Measurements from ENCODE around the gene CSF2RB.
A peak's percentile ranks its signal among the peaks of the same experiment; 100 is the strongest.

CSF2RB gene

GRCh38 chr22:36898690-36899089 lies 14.7 kb upstream of the CSF2RB start:
- TF ChIP-seq CTCF (IDR thresholded peaks at IDR 0.05; ENCODE audit: low read depth, low read length), result no peak
- H3K4me3 ChIP-seq (replicated peaks in 1 of 2; ENCODE audit: low read depth in 2 of 2, low read length in 2 of 2), result no peak overlapping the region
- DNase-seq (ENCODE audit: low read depth in 2 of 2), result no peak

- no peak for DNase-seq (ENCODE audit: low read depth in 2 of 2)
- no peak for TF ChIP-seq CTCF (IDR thresholded peaks at IDR 0.05; ENCODE audit: low read depth, low read length)
- no peak overlapping the region for H3K4me3 ChIP-seq (replicated peaks in 1 of 2; ENCODE audit: low read depth in 2 of 2, low read length in 2 of 2)
These were observed 13.9 kb upstream of the CSF2RB start for GRCh38 chr22:36899498-36899897.

GRCh38 chr22:36900225-36900624 lies 13.2 kb upstream of the CSF2RB start:
- no peak for TF ChIP-seq CTCF (IDR thresholded peaks at IDR 0.05; ENCODE audit: low read depth, low read length)

GRCh38 chr22:36900880-36901279 lies 12.5 kb upstream of the CSF2RB start:
- no peak for TF ChIP-seq CTCF (IDR thresholded peaks at IDR 0.05; ENCODE audit: low read depth, low read length)
- peak in 1 of 2 donors; percentile 53 for DNase-seq (ENCODE audit: low read depth in 2 of 2)
- no peak overlapping the region for H3K4me3 ChIP-seq (replicated peaks in 1 of 2; ENCODE audit: low read depth in 2 of 2, low read length in 2 of 2)

More at GRCh38 chr22:36900225-36900624, 13.2 kb upstream of the CSF2RB start:
- no peak overlapping the region for H3K4me3 ChIP-seq (replicated peaks in 1 of 2; ENCODE audit: low read depth in 2 of 2, low read length in 2 of 2)
- DNase-seq (ENCODE audit: low read depth in 2 of 2), result no peak

GRCh38 chr22:36901411-36902142 lies 11.9 kb upstream of the CSF2RB start:
- DNase-seq (ENCODE audit: low read depth in 2 of 2), result no peak
- no peak overlapping the region for H3K4me3 ChIP-seq (replicated peaks in 1 of 2; ENCODE audit: low read depth in 2 of 2, low read length in 2 of 2)
- TF ChIP-seq CTCF (IDR thresholded peaks at IDR 0.05; ENCODE audit: low read depth, low read length), result no peak

GRCh38 chr22:36902143-36902926 lies 11.1 kb upstream of the CSF2RB start:
- no peak for DNase-seq (ENCODE audit: low read depth in 2 of 2)
- no peak overlapping the region for H3K4me3 ChIP-seq (replicated peaks in 1 of 2; ENCODE audit: low read depth in 2 of 2, low read length in 2 of 2)
- TF ChIP-seq CTCF (IDR thresholded peaks at IDR 0.05; ENCODE audit: low read depth, low read length), result no peak
